Parathyroid adenoma (tissue), 2 donors: ENCODE results near the gene SLC22A4.

Experiments
- H2AFZ ChIP-seq: fragments of 300-600 bp; sonication (generic); one replicate; pipeline ENCODE4 v1.7.0; 2017; ENCODE audit warnings: antibody characterized with exemption, mild to moderate bottlenecking
- H3K27ac ChIP-seq: fragments of 300-600 bp; sonication (generic); one replicate; pipeline ENCODE4 v1.7.0; 2017
- H3K27me3 ChIP-seq: fragments of 300-600 bp; sonication (generic); one replicate; pipeline ENCODE4 v1.7.0; 2017; ENCODE audit warnings: low read length; ENCODE audit not compliant: control insufficient read depth, insufficient read depth
- H3K36me3 ChIP-seq: fragments of 300-600 bp; sonication (generic); one replicate; pipeline ENCODE4 v1.7.0; 2017; ENCODE audit warnings: low read length; ENCODE audit not compliant: control insufficient read depth, insufficient read depth
- H3K4me1 ChIP-seq: fragments of 300-600 bp; sonication (generic); one replicate; pipeline ENCODE4 v1.7.0; 2017; ENCODE audit warnings: control low read depth
- H3K4me2 ChIP-seq: fragments of 300-600 bp; sonication (generic); one replicate; pipeline ENCODE4 v1.7.0; 2017; ENCODE audit warnings: low read length
- H3K4me3 ChIP-seq: fragments of 300-600 bp; sonication (generic); one replicate; pipeline ENCODE4 v1.7.0; 2017; ENCODE audit warnings: low read depth, low read length
- H3K79me2 ChIP-seq: fragments of 300-600 bp; sonication (generic); one replicate; pipeline ENCODE4 v1.7.0; 2017; ENCODE audit warnings: control low read depth
- H3K9ac ChIP-seq: fragments of 300-600 bp; sonication (generic); one replicate; pipeline ENCODE4 v1.7.0; 2017; ENCODE audit warnings: mild to moderate bottlenecking
- H3K9me3 ChIP-seq: fragments of 300-600 bp; sonication (generic); one replicate; pipeline ENCODE4 v1.7.0; 2017; ENCODE audit warnings: low read length; ENCODE audit not compliant: control insufficient read depth
- TF ChIP-seq, protein P1 (sequence below): fragments of 300-600 bp; sonication (generic); IDR thresholded peaks from one replicate; pipeline ENCODE4 v1.7.0; 2017; ENCODE audit warnings: antibody characterized with exemption, mild to moderate bottlenecking
- donor health status: primary hyperparathyroidism.

Gene SLC22A4

DNA sequence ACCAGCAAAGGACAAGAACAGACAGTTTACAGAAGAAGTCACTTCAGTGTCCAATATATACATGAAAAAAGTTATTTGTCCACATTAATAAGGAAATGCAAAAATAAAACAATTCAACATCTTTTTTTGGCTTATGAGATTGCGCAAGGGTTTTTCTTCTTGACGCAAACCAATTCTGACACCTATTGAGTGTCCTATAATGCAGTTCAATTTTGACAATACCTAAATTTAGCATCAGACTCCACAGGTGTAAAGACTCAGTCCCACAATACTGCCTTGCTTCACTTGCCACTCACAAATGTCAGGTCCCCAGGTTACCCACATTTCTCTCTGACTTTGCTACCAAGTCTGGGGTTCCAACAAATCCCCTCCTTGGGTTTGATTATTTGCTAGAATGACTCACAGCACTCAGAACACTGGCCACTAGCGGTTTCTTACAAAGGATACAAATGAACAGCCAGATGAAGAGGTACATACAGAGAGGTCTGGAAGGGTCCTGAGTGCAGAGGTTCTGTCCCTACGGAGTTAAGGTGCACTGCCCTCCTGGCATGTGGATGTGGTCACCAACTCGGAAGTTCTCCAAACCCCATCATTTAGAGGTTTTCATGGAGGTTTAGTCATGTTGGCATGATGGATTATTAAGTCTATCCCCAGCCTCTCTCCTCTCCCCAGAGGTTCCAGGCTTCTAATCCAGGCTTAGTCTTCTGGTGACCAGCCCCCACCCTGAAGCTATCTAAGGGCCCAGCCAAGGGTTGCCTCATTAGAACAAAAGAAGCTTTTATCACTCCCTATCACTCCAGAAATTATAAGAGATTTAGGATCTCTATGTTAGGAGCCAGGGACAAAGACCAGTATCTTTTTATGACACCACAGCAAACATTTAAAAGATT is 48.3 kb downstream of the SLC22A4 start:
- Histone ChIP-seq H3K36me3 (no peaks in the 10 kb centered on the region), H3K79me2 (no peaks in the 10 kb centered on the region), H3K4me3 (no peak overlapping the region), H3K27me3 (no peaks in the 10 kb centered on the region), H3K4me1 (no peaks in the 10 kb centered on the region), H3K4me2 (no peak overlapping the region), H2AFZ (no peak overlapping the region), H3K27ac (no peak overlapping the region), H3K9me3 (no peaks in the 10 kb centered on the region), H3K9ac (no peak overlapping the region)
- TF ChIP-seq, protein P1, sequence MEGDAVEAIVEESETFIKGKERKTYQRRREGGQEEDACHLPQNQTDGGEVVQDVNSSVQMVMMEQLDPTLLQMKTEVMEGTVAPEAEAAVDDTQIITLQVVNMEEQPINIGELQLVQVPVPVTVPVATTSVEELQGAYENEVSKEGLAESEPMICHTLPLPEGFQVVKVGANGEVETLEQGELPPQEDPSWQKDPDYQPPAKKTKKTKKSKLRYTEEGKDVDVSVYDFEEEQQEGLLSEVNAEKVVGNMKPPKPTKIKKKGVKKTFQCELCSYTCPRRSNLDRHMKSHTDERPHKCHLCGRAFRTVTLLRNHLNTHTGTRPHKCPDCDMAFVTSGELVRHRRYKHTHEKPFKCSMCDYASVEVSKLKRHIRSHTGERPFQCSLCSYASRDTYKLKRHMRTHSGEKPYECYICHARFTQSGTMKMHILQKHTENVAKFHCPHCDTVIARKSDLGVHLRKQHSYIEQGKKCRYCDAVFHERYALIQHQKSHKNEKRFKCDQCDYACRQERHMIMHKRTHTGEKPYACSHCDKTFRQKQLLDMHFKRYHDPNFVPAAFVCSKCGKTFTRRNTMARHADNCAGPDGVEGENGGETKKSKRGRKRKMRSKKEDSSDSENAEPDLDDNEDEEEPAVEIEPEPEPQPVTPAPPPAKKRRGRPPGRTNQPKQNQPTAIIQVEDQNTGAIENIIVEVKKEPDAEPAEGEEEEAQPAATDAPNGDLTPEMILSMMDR: no peak

DNA sequence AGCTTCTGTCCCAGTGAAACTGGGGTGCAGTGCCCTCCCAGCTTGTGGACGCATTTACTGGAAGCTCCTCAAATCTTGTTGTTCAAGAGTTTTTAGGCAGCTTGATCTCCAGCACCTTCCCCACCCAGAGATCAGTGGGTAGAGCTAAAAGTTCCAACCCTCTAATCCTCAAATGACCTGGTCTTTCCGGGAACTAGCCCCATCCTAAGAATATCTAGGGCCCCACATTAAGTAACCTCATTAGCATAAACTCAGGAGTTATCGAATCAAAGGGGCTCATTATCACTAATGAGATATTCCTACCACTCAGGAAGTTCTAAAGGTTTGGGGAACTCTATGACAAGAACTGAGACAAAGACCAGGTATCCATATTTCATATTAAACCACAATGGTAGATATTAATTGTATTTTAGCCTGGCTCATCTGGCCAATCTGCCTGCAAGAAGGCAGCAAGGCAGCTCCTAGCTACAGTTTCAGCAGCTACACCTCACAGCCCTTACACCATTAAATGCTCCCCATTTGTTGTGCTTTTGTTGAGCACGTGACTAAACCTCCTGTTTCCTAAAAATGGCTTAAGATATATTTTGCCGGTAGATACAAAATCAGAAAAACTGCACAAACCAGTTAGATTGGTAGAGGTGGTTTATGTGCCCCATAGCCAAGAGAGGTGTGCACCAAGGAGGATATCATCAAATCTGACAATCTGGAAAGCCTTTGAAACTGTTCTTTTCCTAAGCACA is 50.8 kb downstream of the SLC22A4 start:
- Histone ChIP-seq H2AFZ (no peak overlapping the region), H3K4me1 (no peaks in the 10 kb centered on the region), H3K4me2 (no peak overlapping the region), H3K4me3 (no peak overlapping the region), H3K9ac (no peak overlapping the region), H3K79me2 (no peaks in the 10 kb centered on the region), H3K27me3 (no peaks in the 10 kb centered on the region), H3K27ac (no peak overlapping the region), H3K36me3 (no peaks in the 10 kb centered on the region), H3K9me3 (no peaks in the 10 kb centered on the region)
- TF ChIP-seq, protein P1: no peak

DNA sequence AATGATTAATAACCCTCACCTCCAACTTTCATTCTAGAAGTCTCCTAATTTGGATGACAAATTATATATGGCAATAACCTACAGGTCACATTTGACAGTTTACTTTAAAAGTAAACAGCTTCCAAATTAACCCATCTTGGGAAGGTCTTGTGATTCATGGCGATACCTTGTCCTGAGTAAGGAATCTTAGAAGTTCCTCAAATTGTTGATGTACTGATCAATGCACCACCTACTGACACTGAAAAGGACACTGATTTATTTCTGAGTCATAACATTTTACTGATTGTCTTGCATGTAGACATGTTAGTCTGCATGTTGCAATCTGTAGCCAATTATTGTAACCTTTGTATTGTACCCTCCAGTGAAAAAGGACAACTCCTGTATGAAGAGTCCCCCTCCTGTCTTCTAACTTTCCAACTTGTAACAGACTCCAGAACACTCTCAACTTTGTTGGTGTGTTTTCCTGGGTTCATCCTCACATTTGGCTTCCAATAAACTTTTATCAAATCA is 59.3 kb downstream of the SLC22A4 start:
- Histone ChIP-seq H3K9ac (no peak overlapping the region), H3K27me3 (no peaks in the 10 kb centered on the region), H3K27ac (no peak overlapping the region), H3K4me1 (no peaks in the 10 kb centered on the region), H3K4me2 (no peak overlapping the region), H3K9me3 (no peaks in the 10 kb centered on the region), H3K4me3 (no peak overlapping the region), H3K36me3 (no peaks in the 10 kb centered on the region), H3K79me2 (no peaks in the 10 kb centered on the region), H2AFZ (no peak overlapping the region)
- TF ChIP-seq, protein P1: no peak

DNA sequence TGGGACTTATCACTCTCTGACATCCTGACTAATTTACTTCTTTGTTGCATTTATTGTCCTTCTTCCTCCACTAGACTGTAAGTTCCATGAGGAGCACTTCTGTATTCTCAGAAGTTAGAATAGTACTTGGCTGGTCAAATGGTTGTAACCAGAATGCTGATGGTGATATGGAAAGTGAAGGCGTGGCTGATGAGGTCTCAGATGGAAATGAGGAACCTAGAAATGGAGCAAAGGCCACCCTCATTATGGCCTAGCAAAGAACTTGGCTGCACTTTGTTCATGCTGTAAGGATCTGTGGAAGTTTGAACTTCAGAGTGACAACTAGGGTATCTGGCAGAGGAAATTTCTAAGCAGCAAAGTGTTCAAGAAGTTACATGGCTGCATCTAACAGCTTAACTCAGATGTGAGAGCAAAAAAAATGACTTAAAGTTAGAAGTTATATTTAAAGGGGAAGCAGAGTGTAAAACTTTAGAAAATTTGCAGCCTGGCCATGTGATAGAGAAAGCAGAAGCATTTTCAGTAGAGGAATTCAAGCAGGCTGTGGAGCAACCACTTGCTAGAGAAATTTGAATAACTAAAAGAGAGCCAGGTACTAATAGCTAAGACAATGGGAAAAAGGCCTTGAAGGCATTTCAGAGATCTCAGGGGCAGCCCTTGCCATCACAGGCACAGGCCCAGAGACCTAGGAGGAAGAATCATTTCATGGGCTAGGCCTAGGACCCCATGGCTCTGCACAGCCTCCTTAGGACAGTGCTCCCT is 60.4 kb downstream of the SLC22A4 start:
- H3K27ac ChIP-seq: no peak overlapping the region
- TF ChIP-seq, protein P1: no peak

More for the DNA sequence above, 60.4 kb downstream of the SLC22A4 start:
- Histone ChIP-seq H3K9me3 (no peaks in the 10 kb centered on the region), H3K4me2 (no peak overlapping the region), H3K4me3 (no peak overlapping the region), H3K9ac (no peak overlapping the region), H3K4me1 (no peaks in the 10 kb centered on the region), H3K27me3 (no peaks in the 10 kb centered on the region), H3K36me3 (no peaks in the 10 kb centered on the region), H2AFZ (no peak overlapping the region), H3K79me2 (no peaks in the 10 kb centered on the region)
